T-helper 1 cell treated with Interleukin-12 subunit alpha and Interleukin-12 subunit beta and Interleukin-4 antibody, amounts not matched to agents 30 ng/mL and 1 ng/mL, for 36 hours (primary cell): ENCODE data around the gene GZMM. TPM values are rescaled to one million over a fixed set of nuclear protein-coding genes. Genes with fewer than 3 reads are reported as not detected.

Experiments
- intact Hi-C: fragments of 100-400 bp; cut with micrococcal nuclease; formaldehyde crosslinking; loops from one replicate; pipeline ENCODE4 v1.15.1; 2024
- total RNA-seq: library from RNA; stranded (reverse); gene quantifications from 2 replicates; pipeline ENCODE4 v1.2.3, GENCODE V29; 2022

Gene GZMM
- total RNA-seq, 1 donor from 2014 or later = 84.1 TPM

- intact Hi-C loops = no loop called here
Observed at GRCh38 chr19:594265-594870, 50.5 kb downstream of the GZMM start.

DNA sequence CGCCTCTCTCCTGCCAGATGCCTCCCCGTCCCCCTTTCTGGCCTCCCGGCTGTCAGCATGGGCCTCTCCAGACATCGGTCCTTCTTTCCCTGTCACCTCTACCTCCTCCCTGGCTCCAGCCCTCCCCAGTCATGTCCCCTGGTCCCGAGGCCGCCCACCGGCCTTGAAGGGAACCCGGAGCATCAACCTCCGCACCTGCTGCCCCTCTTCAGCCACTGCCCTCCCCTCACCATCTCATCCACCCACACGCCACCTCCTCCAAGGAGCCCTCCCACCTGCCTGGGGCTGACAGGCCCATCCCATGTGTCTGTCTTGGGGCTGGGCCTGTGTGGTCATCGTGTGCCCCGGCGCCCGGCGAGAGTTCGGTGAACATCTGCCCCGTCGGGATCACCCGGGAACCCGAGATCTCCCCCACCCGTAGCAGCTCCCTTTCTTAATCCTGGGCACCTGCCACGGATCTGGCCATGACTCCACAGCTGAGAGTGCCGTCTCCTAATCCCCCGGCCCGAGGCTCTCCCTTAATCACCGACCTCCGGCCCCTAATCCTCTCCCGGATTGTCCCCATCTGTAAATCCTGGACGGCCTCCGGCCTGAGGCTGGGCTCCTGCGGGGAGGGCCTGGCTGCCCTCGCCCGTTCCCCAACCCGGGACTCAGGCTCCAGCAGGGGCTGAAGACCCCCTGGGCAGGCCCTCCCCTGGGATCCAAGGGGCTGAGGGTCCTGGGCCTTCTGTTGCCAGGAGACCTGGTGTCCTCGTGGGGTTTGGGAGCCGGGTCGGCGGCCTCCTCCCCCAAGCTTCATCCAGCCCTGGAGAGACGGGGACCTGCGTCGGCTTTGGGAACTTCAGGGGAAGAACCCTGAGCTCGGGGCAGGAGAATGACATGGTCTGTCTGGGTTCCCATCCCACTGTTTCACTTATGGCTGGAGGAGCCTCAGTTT, 51.7 kb downstream of the GZMM start:
- intact Hi-C loops = no loop called here

- intact Hi-C loops = no loop called here
Observed at GRCh38 chr19:596263-596655, 52.4 kb downstream of the GZMM start.

DNA sequence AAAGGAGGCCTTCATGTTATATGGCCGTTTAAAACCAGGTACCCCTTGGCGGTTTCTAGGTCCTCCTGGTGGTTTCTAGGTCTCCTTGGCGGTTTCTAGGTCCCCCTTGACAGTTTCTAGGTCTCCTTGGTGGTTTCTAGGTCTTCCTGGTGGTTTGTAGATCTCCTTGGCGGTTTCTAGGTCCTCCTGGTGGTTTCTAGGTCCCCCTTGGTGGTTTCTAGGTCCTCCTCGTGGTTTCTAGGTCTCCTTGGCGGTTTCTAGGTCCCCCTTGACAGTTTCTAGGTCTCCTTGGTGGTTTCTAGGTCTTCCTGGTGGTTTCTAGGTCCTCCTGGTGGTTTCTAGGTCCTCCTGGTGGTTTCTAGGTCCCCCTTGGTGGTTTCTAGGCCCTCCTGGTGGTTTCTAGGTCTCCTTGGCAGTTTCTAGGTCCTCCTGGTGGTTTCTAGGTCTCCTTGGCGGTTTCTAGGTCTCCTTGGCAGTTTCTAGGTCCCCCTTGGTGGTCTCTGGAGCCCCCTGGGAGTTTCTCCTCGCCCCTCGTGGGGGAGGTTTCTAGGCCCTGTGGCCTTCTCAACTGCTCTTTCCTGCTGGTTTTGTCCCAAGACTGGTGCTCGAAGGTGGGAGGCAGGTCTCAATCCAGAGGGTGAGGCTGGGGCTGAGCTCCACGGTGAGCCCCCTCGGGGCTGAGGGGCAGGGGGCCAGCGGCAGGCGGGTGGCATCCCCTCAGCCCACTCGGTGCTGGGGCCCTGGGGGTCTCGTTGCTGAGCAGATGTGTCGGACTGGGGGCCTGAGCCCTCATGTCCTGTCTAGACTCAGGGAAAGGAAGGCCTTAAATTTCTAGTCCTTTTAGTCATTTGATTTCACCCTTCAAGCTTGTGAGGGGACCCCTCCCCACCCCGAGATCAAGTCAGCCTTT, 53.8 kb downstream of the GZMM start:
- intact Hi-C loops = no loop called here

Other genes with a start within 250 kb of the GZMM start
- gene MIER2, start 199.3 kb upstream of the GZMM start, total RNA-seq = 25.4 and 28.3 TPM in 2 replicates
- gene C2CD4C, start 134.9 kb upstream of the GZMM start, total RNA-seq = 0.12 TPM in 1 of 2 replicates, not detected in the other
- not detected in 2 replicates for gene SHC2, start 83.0 kb upstream of the GZMM start, total RNA-seq
- gene MADCAM1, start 47.6 kb upstream of the GZMM start, total RNA-seq = 0.22 and 0.51 TPM in 2 replicates
- 22.0 and 23.6 TPM in 2 replicates for gene TPGS1, start 36.6 kb upstream of the GZMM start, total RNA-seq
- gene CDC34, start 12.3 kb upstream of the GZMM start, total RNA-seq = 47.9 and 49.5 TPM in 2 replicates
- 257 and 261 TPM in 2 replicates for gene BSG, start 28.5 kb downstream of the GZMM start, total RNA-seq
- gene HCN2, start 45.8 kb downstream of the GZMM start, total RNA-seq = 2.3 and 2.5 TPM in 2 replicates
- gene POLRMT, start 89.5 kb downstream of the GZMM start, total RNA-seq = 62.7 and 63.4 TPM in 2 replicates
- gene FGF22, start 95.8 kb downstream of the GZMM start, total RNA-seq = 0.15 TPM in 1 of 2 replicates, not detected in the other
- gene RNF126, start 119.2 kb downstream of the GZMM start, total RNA-seq = 80.2 and 85.2 TPM in 2 replicates
- gene FSTL3, start 132.3 kb downstream of the GZMM start, total RNA-seq = 1.6 TPM in 2 replicates
- gene PRSS57, start 151.4 kb downstream of the GZMM start, total RNA-seq = not detected in 2 replicates
- gene PALM, start 164.9 kb downstream of the GZMM start, total RNA-seq = not detected in 2 replicates
- not detected in 2 replicates for gene MISP, start 207.1 kb downstream of the GZMM start, total RNA-seq